NOMO-1 treated with DMSO at 0.1 percent for 48 hours (cell line): ENCODE results near the gene CTNND1.

Experiments
- DNase-seq: peaks from one replicate; lab custom pipeline; 2025; ENCODE audit not compliant: unreplicated experiment; lab: John Stamatoyannopoulos, UW

The CTNND1 gene

GRCh38 chr11:57763568-57763967 lies 2.0 kb downstream of the CTNND1 start:
- no peak for DNase-seq

GRCh38 chr11:57764021-57764420 lies 2.4 kb downstream of the CTNND1 start:
- no peak for DNase-seq

- DNase-seq: no peak
Measured at GRCh38 chr11:57764566-57764965, 3.0 kb downstream of the CTNND1 start.

- no peak for DNase-seq
Measured at GRCh38 chr11:57764972-57765371, 3.4 kb downstream of the CTNND1 start.

- no peak for DNase-seq
Measured at GRCh38 chr11:57770793-57771192, 9.2 kb downstream of the CTNND1 start.

GRCh38 chr11:57771365-57771764 lies 9.8 kb downstream of the CTNND1 start:
- no peak for DNase-seq

- DNase-seq: no peak
Measured at GRCh38 chr11:57772562-57772961, 11.0 kb downstream of the CTNND1 start.

DNA sequence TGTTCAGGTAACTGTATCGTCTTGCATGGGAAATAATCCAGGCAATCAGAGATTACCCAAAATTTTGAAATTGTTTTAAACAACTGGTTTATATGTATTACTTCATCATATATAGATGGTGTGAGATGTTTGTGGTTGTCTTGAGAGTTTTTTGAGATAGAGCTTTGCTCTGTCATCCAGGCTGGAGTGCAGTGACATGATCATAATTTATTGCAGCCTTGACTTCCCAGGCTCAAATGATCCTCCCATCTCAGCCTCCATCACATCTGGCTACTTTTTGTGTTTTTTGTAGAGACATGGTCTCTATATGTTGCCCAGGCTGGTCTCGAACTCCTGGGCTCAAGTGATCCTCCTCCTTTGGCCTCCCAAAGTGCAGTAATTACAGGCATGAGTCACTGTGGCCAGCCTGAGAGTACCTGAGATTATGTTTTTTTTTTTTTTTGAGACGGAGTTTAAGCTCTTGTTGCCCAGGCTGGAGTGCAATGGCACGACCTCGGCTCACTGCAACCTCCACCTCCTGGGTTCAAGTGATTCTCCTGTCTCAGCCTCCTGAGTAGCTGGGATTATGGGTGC lies 11.5 kb downstream of the CTNND1 start:
- DNase-seq: no peak

DNA sequence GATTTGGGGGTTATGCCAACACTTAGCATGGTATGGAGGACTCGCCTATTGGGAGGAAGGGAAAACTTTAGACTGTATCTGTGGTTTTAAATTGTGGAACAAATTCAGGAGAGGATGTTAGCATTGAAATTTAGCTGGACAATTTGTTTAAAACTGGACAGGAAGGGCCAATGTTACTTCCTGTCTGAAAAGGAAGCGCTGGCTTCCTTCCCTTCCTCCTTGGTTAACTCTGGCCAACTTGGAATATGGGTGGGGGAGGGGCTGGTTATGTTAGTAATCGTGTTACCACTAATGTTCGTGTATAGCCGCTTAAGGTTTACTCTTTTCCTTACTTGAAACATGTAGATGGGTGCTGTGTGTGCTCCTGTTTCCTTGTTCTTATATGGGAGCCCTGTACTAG lies 13.9 kb downstream of the CTNND1 start:
- no peak for DNase-seq

DNA sequence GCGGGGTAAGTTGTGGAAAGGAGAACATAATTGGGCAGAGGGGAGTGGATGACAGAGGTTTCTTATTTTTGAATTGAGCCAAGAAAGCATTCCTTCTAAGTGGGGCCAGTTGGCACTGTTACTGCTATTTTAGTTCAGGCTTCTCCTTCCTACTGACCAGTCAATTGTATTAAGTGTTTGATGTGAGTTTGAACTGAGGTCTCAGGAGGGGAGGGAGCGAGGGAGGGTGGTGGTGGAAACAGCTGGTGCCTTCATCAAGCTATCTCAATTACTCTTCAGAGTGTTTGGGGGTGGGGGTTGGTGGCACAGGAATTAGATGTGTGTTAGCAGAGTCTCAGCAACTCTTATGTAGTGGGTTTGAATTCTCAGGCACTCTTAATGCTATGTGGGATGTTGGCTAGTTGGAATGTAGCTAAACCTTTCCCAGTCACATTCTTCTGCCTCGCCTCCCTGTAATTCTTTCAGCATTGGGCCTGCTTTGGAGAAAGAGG lies 14.5 kb downstream of the CTNND1 start:
- DNase-seq: no peak

GRCh38 chr11:57776577-57777210 lies 15.1 kb downstream of the CTNND1 start:
- no peak for DNase-seq

DNA sequence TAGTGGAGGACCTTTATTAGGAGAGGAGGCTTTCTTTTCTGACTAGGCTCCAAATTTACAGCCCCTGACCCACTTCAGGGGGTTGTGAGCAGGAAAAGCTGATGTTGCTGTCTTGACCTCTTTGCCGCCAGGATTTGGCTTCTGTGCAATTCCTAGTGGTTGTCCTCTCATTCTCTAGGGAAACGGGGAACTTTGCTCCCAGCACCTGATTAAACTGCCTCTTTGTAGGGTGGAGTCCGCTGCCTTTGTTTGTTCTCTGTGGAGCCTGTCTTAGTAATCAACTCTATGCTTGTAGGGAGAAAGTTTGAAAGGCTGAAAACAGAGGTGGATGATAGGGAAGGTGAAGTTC lies 16.3 kb downstream of the CTNND1 start:
- no peak for DNase-seq

DNA sequence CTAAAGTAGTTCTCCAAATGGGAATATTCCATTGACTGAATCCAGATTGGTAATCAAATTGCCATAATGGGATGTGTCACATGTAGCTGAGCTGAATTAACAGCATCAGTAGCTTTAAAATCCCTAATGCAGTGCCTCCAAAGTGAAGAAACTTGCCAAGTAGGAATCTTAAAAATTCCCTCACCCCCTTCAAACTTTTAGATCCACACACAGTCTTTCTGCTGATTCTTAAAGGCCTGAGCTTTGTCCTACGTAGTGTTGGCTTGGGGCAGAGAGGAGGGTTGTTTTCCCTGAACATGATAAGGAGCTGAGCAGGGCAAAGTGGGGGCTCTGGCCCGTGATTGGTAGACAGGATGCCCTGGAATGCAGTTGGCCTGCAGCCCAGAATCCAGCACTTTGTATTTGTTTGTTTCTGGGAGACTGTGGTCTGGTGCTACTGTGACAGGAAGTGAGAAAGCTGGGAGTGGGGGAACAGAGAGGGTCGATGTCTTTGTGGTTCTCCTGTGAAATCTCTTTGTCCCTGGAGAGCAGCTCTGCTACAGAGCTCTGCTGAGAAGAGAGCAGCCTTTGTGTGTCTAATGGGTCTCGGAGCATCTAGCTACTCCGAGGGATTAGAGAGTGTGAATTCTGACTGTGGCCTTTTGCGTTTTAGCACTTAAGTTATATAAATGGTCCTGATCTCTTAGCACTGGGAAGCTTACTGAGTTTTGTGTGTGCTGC lies 16.9 kb downstream of the CTNND1 start:
- no peak for DNase-seq

DNA sequence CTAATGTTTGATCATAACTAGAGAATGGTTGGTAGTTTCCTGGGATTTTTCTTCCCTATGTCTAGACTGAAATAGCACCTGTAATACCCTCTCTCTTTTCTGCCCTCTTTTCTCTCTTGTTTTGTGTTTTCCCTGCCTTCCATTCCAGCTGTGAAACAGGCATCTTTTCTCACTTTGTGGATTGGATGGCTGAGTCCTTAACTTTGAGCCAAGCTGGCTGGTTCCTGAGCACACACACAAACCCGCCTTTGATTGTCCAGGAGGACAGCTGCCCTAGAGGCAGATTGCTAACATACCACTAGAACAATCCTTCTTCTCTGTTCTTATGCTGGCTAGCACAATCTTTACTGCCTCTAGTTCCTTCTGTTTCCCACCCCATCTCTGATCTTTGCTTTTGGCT lies 17.7 kb downstream of the CTNND1 start:
- no peak for DNase-seq

DNA sequence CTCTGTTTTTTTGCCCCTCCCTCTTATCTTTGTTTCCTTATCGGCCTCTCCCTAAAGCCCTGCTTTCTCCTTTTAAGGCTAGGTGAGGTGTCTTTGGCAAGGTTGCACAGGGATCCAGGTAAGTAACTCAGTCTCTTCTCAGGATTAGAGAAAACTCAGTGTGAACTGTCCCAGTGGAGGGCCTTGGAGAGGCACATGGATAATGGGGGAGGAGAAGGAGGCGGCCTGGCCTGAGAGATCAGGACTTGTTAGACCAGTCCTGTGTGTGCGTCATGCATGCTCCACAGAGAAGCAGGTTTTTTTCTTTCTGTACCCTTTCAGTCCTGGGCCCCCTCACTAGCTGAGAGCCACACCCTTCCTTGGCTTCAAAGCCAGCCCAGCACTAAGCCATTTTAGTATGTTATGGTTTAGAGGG lies 19.9 kb downstream of the CTNND1 start:
- DNase-seq: no peak

- peak; percentile 48 for DNase-seq
Measured at GRCh38 chr11:57785072-57785471, 23.5 kb downstream of the CTNND1 start.

DNA sequence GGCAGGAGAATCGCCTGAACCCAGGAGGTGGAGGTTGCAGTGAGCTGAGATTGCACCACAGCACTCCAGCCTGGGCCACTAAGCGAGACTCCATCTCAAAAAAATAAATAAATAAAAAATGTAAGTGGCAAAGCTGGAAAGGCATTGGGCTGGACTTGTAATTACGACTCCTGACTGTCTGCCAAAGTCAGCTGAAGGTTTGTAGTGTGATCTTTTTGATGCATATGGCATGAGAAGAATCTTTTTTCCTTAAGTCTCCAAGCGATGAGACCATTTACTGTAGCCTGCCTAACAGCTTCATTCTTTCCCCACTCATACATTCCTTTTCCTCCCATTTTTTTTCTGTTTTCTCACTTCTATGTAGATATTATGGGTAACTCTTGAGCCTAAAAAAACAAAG lies 24.8 kb downstream of the CTNND1 start:
- no peak for DNase-seq

DNA sequence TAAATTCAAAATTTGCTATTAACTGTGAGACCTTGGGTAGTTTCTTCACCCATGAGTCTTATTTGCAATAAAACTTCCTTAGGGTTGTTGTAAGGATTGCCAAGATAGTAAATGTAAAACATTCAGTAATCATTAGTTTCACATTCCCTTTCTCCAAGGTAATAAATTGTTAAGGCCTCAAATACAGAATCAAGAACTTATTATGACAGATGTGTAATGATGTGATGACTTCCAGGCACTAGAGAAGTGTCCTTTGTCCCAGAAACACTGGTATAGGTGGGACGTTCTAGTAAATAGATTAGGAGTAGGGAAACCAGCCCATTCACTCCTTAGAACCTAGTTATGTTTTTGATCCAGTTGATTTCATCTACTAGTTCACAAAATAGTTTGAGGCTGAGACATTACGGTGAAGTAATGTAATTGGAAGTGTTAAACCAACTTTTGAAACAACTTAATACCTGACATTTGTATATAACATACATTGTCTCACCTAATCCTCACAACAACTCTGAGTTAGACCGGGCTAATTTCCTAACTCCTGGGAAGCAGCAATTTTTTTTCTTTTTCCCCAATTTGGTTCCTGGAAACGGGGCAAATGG lies 25.5 kb downstream of the CTNND1 start:
- DNase-seq: no peak

DNA sequence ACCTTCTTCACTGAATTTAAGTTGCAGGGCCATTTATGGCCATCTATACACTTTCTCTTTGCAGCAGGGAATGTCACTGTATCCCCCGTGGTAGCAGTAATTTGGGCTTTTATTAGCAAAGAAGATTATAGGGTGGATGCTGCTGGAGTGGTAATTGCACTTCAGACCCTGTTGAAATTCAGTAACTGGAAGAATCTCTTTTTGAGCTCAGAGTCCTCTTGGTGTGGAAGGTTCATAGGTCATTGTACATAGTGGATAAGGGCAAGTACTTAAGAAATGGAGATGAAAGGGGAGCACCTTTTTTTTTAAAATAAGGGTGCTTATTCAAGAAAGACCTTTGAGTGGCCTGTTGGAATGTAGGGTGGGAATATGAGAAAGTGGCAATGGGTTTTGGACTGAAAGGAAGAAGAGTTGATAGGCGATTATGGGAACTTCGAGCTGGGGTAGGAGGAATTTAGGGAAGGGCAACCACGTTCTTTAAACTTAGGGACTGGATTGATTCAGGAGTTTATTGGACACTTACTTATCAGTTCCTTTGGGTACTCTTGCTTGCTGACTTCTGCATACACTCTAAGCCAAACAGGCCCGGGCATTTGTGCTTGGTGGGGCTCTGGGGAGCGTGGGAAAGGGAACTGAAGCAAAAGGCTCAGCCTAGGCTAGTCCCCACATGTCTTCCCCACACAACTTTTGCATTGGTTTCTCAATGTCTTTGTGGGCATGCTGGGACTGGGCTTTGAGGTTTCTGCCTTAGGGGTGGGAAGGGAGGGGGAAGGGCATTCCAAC lies 26.5 kb downstream of the CTNND1 start:
- peak; percentile 83 for DNase-seq

- no peak for DNase-seq
Measured at GRCh38 chr11:57788703-57789088, 27.1 kb downstream of the CTNND1 start.

GRCh38 chr11:57791321-57792059 lies 29.9 kb downstream of the CTNND1 start:
- DNase-seq: peak; percentile 16
